ENCODE measurements around the gene ARHGAP15.

GRCh38 chr2:143489145-143489544 lies 359.9 kb downstream of the ARHGAP15 start:
- TF ChIP-seq, protein P1, sequence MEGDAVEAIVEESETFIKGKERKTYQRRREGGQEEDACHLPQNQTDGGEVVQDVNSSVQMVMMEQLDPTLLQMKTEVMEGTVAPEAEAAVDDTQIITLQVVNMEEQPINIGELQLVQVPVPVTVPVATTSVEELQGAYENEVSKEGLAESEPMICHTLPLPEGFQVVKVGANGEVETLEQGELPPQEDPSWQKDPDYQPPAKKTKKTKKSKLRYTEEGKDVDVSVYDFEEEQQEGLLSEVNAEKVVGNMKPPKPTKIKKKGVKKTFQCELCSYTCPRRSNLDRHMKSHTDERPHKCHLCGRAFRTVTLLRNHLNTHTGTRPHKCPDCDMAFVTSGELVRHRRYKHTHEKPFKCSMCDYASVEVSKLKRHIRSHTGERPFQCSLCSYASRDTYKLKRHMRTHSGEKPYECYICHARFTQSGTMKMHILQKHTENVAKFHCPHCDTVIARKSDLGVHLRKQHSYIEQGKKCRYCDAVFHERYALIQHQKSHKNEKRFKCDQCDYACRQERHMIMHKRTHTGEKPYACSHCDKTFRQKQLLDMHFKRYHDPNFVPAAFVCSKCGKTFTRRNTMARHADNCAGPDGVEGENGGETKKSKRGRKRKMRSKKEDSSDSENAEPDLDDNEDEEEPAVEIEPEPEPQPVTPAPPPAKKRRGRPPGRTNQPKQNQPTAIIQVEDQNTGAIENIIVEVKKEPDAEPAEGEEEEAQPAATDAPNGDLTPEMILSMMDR (IDR thresholded peaks at IDR 0.05 in 2 of 3, conservative IDR thresholded peaks at IDR 0.05 in 1 of 3; ENCODE audit: borderline replicate concordance in 1 of 3, insufficient read depth in 1 of 3, low read depth in 2 of 3, low read length in 2 of 3) = no peak
- TF ChIP-seq SP1 (IDR thresholded peaks at IDR 0.05; ENCODE audit: low read depth) (no peak), EZH2 (IDR thresholded peaks at IDR 0.05) (no peak), TCF7L2 (IDR thresholded peaks at IDR 0.05; ENCODE audit: borderline replicate concordance, extremely low read depth, insufficient read depth, insufficient read length) (no peak), ZNF274 (IDR thresholded peaks at IDR 0.05; ENCODE audit: low read depth, low read length) (no peak), POLR2A (IDR thresholded peaks at IDR 0.05; ENCODE audit: borderline replicate concordance, extremely low read depth, insufficient read depth, insufficient read length) (no peak), ZBTB33 (IDR thresholded peaks at IDR 0.05; ENCODE audit: extremely low read depth, insufficient replicate concordance, low read length) (no peak), POLR2AphosphoS5 (IDR thresholded peaks at IDR 0.05; ENCODE audit: low read depth, low read length) (no peak), REST (IDR thresholded peaks at IDR 0.05; ENCODE audit: low read depth) (no peak), RAD21 (IDR thresholded peaks at IDR 0.05; ENCODE audit: low read depth) (no peak), JUND (IDR thresholded peaks at IDR 0.05) (no peak), CBX3 (IDR thresholded peaks at IDR 0.05; ENCODE audit: low read depth) (no peak), EZH2phosphoT487 (IDR thresholded peaks at IDR 0.05; ENCODE audit: borderline replicate concordance) (no peak)
